Fibroblast of pulmonary artery (primary cell): ENCODE data around the gene KCNIP1.
A peak's percentile ranks its signal among the peaks of the same experiment; 100 is the strongest.

ENCODE experiments used
- DNase-seq: peaks from one replicate; pipeline ENCODE4 v3.0.0-alpha.2; 2010; ENCODE audit warnings: low read depth
- H3K4me3 ChIP-seq: replicated peaks from 2 replicates; pipeline ENCODE4 v1.5.1; 2011; ENCODE audit warnings: low read depth, mild to moderate bottlenecking, control low read depth, low read length, moderate library complexity
- TF ChIP-seq, protein P1 (sequence below): IDR thresholded peaks from 2 replicates; pipeline ENCODE4 v1.5.1; 2011; ENCODE audit warnings: mild to moderate bottlenecking, control low read depth, low read length, inconsistent platforms; ENCODE audit errors: missing control alignments

KCNIP1 gene

DNA sequence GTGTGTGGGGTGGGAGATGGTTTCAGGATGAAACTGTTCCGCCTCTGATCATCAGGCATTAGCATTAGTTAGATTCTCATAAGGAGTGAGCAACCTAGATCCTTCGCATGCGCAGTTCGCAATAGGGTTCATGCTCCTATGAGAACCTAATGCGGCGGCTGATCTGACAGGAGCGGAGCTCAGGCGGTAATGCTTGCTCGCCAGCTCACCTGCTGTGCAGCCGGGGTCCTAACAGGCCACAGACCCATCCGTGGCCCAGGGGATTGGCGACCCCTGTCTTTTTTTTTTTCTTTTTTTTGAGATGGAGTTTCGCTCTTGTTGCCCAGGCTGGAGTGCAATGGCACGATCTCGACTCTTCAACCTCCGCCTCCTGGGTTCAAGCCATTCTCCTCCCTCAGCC is 119.1 kb downstream of the KCNIP1 start:
- no peak overlapping the region for H3K4me3 ChIP-seq
- TF ChIP-seq, protein P1, sequence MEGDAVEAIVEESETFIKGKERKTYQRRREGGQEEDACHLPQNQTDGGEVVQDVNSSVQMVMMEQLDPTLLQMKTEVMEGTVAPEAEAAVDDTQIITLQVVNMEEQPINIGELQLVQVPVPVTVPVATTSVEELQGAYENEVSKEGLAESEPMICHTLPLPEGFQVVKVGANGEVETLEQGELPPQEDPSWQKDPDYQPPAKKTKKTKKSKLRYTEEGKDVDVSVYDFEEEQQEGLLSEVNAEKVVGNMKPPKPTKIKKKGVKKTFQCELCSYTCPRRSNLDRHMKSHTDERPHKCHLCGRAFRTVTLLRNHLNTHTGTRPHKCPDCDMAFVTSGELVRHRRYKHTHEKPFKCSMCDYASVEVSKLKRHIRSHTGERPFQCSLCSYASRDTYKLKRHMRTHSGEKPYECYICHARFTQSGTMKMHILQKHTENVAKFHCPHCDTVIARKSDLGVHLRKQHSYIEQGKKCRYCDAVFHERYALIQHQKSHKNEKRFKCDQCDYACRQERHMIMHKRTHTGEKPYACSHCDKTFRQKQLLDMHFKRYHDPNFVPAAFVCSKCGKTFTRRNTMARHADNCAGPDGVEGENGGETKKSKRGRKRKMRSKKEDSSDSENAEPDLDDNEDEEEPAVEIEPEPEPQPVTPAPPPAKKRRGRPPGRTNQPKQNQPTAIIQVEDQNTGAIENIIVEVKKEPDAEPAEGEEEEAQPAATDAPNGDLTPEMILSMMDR = no peak
- no peak for DNase-seq

DNA sequence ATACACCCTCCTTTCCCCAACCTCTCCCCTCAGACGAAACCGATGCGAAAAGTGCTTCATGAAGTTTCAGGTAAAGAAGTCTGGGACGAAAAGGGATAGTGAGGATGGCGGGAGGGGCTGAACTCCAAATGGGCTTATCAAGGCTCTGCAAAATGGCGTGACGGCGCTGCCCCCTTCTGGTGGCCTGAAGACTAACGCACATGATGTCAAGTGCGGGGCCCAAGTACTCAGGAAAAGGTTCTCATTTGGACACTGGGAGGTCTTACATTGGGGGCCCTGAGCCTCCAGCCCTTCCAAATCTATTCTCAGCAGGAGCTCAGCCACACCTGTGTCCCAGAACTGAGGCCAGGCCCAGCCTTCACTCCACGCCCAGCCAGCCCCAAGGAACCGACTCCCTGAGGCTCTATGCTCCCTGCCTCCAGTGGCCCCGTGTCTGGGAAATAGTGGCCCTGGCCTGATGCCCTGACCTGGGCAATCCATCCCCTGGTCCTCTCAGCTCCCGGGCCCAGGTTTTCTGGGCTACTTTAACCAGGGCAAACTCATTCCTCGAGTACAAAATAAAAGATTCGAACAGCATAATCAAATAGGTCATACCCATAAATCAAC is 119.9 kb downstream of the KCNIP1 start:
- TF ChIP-seq, protein P1 = peak; percentile 75
- no peak overlapping the region for H3K4me3 ChIP-seq
- DNase-seq = peak; percentile 70

DNA sequence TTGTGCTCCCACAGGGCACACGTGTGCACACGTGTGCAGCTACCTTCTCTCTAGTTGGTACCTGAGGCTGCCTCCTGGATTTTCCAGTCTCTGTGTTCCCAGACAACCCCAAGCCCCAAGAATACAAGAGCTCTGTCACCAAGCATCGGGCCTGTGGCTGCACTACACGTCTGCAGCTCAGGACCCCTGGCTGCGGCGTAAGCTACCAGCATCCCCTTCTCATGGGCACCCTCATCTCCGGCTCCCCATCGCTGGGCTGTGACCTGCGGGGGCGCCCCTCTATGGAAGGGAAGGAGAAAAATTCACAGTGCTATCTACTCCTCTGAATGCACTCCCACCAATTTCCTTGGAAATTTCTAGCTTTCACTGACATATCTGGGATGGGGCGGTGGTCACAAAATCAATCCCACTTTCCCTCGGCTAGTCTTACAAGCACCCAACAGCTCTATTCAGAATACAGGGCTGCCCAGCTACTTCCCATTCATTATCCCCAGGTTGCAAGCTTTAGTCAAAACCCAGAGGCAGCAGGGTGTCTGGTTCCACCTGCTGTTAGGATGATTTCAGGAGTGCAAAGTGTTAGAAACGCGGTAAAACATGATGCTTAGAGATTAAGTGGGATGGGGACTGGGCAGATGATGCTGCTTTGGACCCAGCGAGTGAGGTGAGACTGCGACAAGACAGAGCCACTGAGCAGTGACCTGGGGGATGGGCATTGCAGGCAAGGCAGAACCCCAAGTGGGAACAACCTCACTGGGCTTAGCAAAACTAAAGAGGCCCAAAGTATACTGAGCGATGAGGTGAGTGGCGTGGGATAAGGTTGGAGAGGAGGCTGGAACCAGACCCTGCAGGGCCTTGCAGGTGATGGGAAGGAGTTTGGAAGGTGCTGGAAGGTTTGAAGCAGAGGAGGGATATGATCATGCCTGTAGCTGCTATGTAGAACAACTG is 121.7 kb downstream of the KCNIP1 start:
- TF ChIP-seq, protein P1 = no peak

DNA sequence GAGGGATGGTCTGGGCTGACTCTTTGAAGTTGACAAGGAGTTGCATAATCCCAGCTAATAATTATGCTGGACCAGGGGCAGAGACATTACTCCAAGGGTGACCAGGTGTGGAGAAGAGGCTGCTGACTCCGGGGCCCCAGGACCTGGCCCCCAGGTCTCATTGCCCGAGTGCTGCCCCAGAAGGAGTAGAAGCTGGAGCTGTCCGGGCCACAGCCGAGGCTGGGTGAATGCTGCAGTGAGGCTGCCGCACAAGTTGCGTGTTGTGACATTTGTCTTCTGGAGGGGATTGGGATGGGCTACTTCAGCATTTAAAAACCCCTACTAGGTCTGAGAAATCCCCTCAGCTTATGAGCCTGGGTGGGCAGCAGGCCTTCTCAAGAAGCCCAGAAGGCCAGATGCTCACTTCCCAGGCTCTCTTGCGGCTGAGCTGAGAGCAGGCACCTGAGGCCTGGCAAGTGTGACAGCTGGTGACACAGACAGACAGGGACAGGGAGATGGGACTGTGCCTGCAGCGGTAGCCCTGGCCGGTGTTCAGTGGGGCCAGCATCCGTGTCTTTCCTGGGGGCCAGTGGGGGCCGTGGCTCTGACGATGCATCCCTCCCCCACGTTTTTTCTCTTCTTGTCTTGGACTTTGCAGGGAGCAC is 122.8 kb downstream of the KCNIP1 start:
- DNase-seq = no peak
- no peak overlapping the region for H3K4me3 ChIP-seq
- TF ChIP-seq, protein P1 = no peak

More for the DNA sequence above, 121.7 kb downstream of the KCNIP1 start:
- no peak overlapping the region for H3K4me3 ChIP-seq
- DNase-seq = no peak

DNA sequence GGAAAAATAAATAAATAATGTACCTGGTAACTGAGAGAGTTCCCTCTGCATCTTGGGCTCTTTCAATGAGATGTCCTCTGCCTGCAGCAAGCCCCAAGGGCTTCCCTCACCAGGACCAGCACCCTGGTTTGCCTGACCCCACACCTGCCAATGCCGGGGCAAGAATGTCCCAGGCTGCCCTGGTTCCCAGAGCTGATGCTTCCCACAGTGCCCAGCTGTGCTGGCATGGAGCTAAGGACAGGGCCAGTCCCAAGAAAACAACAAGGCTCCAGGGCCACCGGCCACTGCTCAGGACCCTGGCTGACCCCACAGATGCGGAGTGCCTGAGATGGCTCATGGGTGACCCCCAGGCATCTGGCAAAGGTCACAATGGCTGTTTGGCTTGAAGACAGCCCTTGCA is 123.5 kb downstream of the KCNIP1 start:
- no peak overlapping the region for H3K4me3 ChIP-seq
- TF ChIP-seq, protein P1 = no peak
- DNase-seq = no peak

DNA sequence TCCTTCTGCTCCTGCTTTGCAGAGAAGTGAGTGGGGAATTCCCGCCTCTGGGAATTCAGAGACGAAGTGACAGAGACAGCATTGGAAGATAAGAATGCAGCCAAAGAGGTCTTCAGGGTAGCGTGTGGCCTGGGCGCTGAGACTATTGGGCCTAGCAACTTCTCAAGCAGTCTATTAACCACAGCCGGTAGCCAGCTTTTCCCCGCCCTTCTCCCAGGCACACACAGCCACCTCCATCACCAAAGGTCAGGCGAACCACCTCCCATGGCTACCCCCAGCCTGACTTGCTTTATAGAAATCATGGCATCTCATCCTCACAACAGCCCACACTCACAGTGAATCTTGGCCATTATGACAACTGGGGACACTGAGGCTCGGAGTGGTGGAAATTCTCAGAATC is 124.2 kb downstream of the KCNIP1 start:
- DNase-seq = no peak
- no peak overlapping the region for H3K4me3 ChIP-seq
- TF ChIP-seq, protein P1 = no peak
